ENCODE results near the gene PLEKHA1. TPM values are rescaled to one million over a fixed set of nuclear protein-coding genes. Genes with fewer than 3 reads are reported as not detected.

PLEKHA1 gene
- total RNA-seq, 4 donors from 2014 or later = 19.2 to 52.2 (median 35.0) TPM

GRCh38 chr10:122373108-122373507, 1.4 kb upstream of the PLEKHA1 start:
- peak overlapping the region; percentile 10 to 97 (median 84) for H3K27ac ChIP-seq
- H3K4me1 ChIP-seq = peaks cover 0 to 60% (median 23%) of the 10 kb centered on the region in 4 donors
- H3K4me3 ChIP-seq = no peak overlapping the region
- 68 to 78% methylated on average over 4 of the region's 4 CpGs for WGBS, 2 donors
- no peaks in the 10 kb centered on the region for H3K27me3 ChIP-seq
- H3K36me3 ChIP-seq = no peaks in the 10 kb centered on the region
- H3K9me3 ChIP-seq = no peaks in the 10 kb centered on the region
- TF ChIP-seq, protein P1, sequence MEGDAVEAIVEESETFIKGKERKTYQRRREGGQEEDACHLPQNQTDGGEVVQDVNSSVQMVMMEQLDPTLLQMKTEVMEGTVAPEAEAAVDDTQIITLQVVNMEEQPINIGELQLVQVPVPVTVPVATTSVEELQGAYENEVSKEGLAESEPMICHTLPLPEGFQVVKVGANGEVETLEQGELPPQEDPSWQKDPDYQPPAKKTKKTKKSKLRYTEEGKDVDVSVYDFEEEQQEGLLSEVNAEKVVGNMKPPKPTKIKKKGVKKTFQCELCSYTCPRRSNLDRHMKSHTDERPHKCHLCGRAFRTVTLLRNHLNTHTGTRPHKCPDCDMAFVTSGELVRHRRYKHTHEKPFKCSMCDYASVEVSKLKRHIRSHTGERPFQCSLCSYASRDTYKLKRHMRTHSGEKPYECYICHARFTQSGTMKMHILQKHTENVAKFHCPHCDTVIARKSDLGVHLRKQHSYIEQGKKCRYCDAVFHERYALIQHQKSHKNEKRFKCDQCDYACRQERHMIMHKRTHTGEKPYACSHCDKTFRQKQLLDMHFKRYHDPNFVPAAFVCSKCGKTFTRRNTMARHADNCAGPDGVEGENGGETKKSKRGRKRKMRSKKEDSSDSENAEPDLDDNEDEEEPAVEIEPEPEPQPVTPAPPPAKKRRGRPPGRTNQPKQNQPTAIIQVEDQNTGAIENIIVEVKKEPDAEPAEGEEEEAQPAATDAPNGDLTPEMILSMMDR (IDR thresholded peaks at IDR 0.05) = no peak
- TF ChIP-seq EP300 (IDR thresholded peaks at IDR 0.05) (no peak), POLR2A (IDR thresholded peaks at IDR 0.05) (no peak)
- no peak for DNase-seq (ENCODE audit: low spot score in 2 of 2)

- peak overlapping the region; percentile 77 to 97 (median 90) for H3K27ac ChIP-seq
- peak overlapping the region; percentile 56 to 91 (median 88) for H3K4me3 ChIP-seq
- peaks cover 0 to 58% (median 23%) of the 10 kb centered on the region in 4 donors for H3K4me1 ChIP-seq
- H3K9me3 ChIP-seq = no peaks in the 10 kb centered on the region
- no peak for DNase-seq (ENCODE audit: low spot score in 2 of 2)
- no peaks in the 10 kb centered on the region for H3K27me3 ChIP-seq
- WGBS, 2 donors = 3 to 5% methylated on average over 13 of the region's 13 CpGs
- H3K36me3 ChIP-seq = no peaks in the 10 kb centered on the region
- TF ChIP-seq POLR2A (IDR thresholded peaks at IDR 0.05) = no peak
- no peak for TF ChIP-seq EP300 (IDR thresholded peaks at IDR 0.05)
- TF ChIP-seq, protein P1 (IDR thresholded peaks at IDR 0.05) = no peak
Measured at GRCh38 chr10:122373721-122374120, 787 bp upstream of the PLEKHA1 start.

GRCh38 chr10:122374859-122375678, 561 bp downstream of the PLEKHA1 start:
- WGBS, 2 donors = 0 to 2% methylated on average over 10 to 35 of the region's 89 CpGs
- Histone ChIP-seq H3K27ac (peak overlapping the region; percentile 91 to 99 (median 96)), H3K27me3 (no peaks in the 10 kb centered on the region), H3K9me3 (no peaks in the 10 kb centered on the region), H3K36me3 (peaks cover 0 to 6% (median 0%) of the 10 kb centered on the region in 3 donors), H3K4me3 (peak overlapping the region; percentile 85 to 91 (median 88)), H3K4me1 (peaks cover 0 to 56% (median 23%) of the 10 kb centered on the region in 4 donors)
- peak in 1 of 2 donors; percentile 21 for DNase-seq (ENCODE audit: low spot score in 2 of 2)
- TF ChIP-seq, protein P1 (IDR thresholded peaks at IDR 0.05) = no peak
- TF ChIP-seq EP300 (IDR thresholded peaks at IDR 0.05) (peak in 1 of 2 donors; percentile 38), POLR2A (IDR thresholded peaks at IDR 0.05) (no peak)

DNA sequence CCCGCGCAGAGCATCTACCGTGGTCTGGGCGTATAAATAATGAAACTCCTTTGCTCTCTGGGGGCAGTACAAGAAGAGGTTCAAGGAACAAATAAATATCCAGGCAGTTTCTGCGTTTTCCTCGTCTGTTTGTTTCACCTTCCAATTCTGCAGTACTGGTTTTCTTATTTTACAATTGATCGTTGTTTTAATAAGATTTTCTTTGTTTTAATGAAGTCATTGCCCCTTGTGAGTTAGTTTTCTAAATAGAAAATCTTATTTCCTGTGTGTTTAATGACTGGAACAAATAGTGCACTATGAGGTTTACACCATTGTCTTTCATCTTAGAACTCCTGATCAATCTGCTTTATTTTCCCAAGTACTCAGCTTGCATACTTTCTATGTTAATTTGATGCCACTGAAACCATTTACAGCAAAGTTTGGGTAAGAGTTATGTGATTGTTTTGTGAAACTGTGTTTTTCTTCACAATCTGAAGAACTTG, 1.2 kb downstream of the PLEKHA1 start:
- Histone ChIP-seq H3K9me3 (no peaks in the 10 kb centered on the region), H3K4me1 (peaks cover 0 to 53% (median 23%) of the 10 kb centered on the region in 4 donors), H3K36me3 (peaks cover 0 to 6% (median 0%) of the 10 kb centered on the region in 3 donors), H3K27me3 (no peaks in the 10 kb centered on the region), H3K4me3 (peak overlapping the region; percentile 85 to 91 (median 88)), H3K27ac (peak overlapping the region; percentile 91 to 99 (median 96))
- no peak for DNase-seq (ENCODE audit: low spot score in 2 of 2)
- TF ChIP-seq EP300 (IDR thresholded peaks at IDR 0.05) (no peak), POLR2A (IDR thresholded peaks at IDR 0.05) (no peak)
- TF ChIP-seq, protein P1 (IDR thresholded peaks at IDR 0.05) = no peak
- WGBS, 2 donors = 2 to 3% methylated on average over 7 of the region's 7 CpGs

Measured in tibial nerve (tissue), 4 donors.